ENCODE results near the gene ZNF334.

GRCh38 chr20:46562373-46563169 lies 49.2 kb upstream of the ZNF334 start:
- TF ChIP-seq POLR2A (IDR thresholded peaks at IDR 0.05): no peak
- TF ChIP-seq, protein P1, sequence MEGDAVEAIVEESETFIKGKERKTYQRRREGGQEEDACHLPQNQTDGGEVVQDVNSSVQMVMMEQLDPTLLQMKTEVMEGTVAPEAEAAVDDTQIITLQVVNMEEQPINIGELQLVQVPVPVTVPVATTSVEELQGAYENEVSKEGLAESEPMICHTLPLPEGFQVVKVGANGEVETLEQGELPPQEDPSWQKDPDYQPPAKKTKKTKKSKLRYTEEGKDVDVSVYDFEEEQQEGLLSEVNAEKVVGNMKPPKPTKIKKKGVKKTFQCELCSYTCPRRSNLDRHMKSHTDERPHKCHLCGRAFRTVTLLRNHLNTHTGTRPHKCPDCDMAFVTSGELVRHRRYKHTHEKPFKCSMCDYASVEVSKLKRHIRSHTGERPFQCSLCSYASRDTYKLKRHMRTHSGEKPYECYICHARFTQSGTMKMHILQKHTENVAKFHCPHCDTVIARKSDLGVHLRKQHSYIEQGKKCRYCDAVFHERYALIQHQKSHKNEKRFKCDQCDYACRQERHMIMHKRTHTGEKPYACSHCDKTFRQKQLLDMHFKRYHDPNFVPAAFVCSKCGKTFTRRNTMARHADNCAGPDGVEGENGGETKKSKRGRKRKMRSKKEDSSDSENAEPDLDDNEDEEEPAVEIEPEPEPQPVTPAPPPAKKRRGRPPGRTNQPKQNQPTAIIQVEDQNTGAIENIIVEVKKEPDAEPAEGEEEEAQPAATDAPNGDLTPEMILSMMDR (IDR thresholded peaks at IDR 0.05): peak; percentile 85 to 92 (median 90)
